ENCODE data around the gene SVOP. TPM values are rescaled to one million over a fixed set of nuclear protein-coding genes. Genes with fewer than 3 reads are reported as not detected.
"Not testable (repeated sequence)": the region's sequence is repeated elsewhere in the genome, so short reads cannot be mapped to it uniquely, and the experiment has no call there.

The SVOP gene
- total and polyA plus RNA-seq, 2 of the 4 experiments (the other 2 are of a cell fraction): not detected

DNA sequence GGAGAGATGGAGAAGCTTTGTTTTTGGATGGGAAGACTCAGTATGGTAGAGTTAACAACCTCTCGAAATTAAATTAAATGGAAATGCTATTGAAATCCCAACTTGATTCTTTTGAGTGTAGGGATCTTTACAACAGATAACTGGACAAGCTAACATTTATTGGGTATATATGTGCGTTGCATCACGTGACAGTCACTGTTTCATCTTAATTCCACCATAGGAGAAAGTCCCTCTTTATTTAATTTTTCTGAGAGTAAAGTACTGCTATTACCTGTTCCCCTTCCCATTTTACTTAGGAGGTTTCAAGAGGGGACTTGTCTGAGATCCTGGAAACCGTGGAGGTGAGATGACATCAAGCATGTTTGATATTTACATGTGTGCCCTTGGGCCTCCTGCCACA is 152.1 kb downstream of the SVOP start:
- Histone ChIP-seq H3K9me1 (ENCODE audit: insufficient read depth, low read length) (0 out of 2 replicates have a peak, but pooled peaks cover 2% of the 10 kb centered on the region), H2AK9ac (replicated peaks; ENCODE audit: low read depth, low read length, poor library complexity) (no peak overlapping the region), H3K9ac (ENCODE audit: low read depth, low read length) (no peak overlapping the region), H3K4me1 (ENCODE audit: control insufficient read depth, insufficient read depth, low read length) (peaks cover 2% of the 10 kb centered on the region; the same call in 1 of the 2 replicates), H2BK120ac (ENCODE audit: low read depth, low read length) (no peak overlapping the region), H2AFZ (replicated peaks; ENCODE audit: low read length, poor library complexity) (no peak overlapping the region), H3K4me3 (ENCODE audit: insufficient read depth, low read depth, low read length) (no peak overlapping the region), H4K20me1 (ENCODE audit: insufficient read depth, low read length) (no peaks in the 10 kb centered on the region), H2AK5ac (ENCODE audit: low read depth, low read length) (no peak overlapping the region), H4K8ac (ENCODE audit: low read depth in 2 of 2, low read length in 2 of 2) (no peak overlapping the region), H3K27ac (ENCODE audit: insufficient read depth, low read length) (no peak overlapping the region), H4K5ac (ENCODE audit: low read depth, low read length) (no peak overlapping the region), H3K4me2 (ENCODE audit: low read depth, low read length) (no peak overlapping the region), H3K27me3 (ENCODE audit: control insufficient read depth, insufficient read depth, low read length) (no peaks in the 10 kb centered on the region), H2BK20ac (ENCODE audit: low read depth, low read length) (no peak overlapping the region), H3K14ac (replicated peaks; ENCODE audit: low read depth, low read length) (no peak overlapping the region), H3K36me3 (ENCODE audit: control insufficient read depth, insufficient read depth, low read length) (no peaks in the 10 kb centered on the region), H2BK5ac (ENCODE audit: low read depth, low read length, poor library complexity, severe bottlenecking) (no peak overlapping the region), H4K91ac (ENCODE audit: insufficient read depth, low read depth, low read length) (no peak overlapping the region), H3K9me3 (ENCODE audit: control insufficient read depth, insufficient read depth, low read length) (peaks cover 2% of the 10 kb centered on the region; the same call in 1 of the 2 replicates), H3K56ac (ENCODE audit: extremely low read depth, insufficient read depth, low read length) (no peak overlapping the region), H3K18ac (ENCODE audit: low read depth, low read length) (no peak overlapping the region), H2BK15ac (ENCODE audit: low read depth, low read length) (no peak overlapping the region), H3K4ac (ENCODE audit: low read depth, low read length) (no peak overlapping the region), H3K23ac (ENCODE audit: low read depth, low read length) (no peak overlapping the region), H3K79me1 (ENCODE audit: low read depth in 1 of 2, low read length in 2 of 2) (no peaks in the 10 kb centered on the region)
- intact Hi-C loops (cut with micrococcal nuclease): no loop called here
- ChIA-PET POLR2A (ENCODE audit: unreplicated experiment) (no interaction called here), CTCF (no interaction called here)
- in situ Hi-C loops (cut with MboI; ENCODE audit: low sequenced_read_pairs): no loop called here
- no TSS peak for BruUV-seq (replicated peaks)
- dilution Hi-C loops (cut with HindIII; ENCODE audit: low sequenced_read_pairs, unreplicated experiment): no loop called here
- ATAC-seq (ENCODE audit: low read depth) (no peak), DNase-seq (no peak)
- no CpG with 5 or more reads among the region's 4 CpGs for WGBS, 2 experiments (ENCODE audit: extremely low coverage in 2 of 2, insufficient read length in 1 of 2)
- TF ChIP-seq, protein P1, sequence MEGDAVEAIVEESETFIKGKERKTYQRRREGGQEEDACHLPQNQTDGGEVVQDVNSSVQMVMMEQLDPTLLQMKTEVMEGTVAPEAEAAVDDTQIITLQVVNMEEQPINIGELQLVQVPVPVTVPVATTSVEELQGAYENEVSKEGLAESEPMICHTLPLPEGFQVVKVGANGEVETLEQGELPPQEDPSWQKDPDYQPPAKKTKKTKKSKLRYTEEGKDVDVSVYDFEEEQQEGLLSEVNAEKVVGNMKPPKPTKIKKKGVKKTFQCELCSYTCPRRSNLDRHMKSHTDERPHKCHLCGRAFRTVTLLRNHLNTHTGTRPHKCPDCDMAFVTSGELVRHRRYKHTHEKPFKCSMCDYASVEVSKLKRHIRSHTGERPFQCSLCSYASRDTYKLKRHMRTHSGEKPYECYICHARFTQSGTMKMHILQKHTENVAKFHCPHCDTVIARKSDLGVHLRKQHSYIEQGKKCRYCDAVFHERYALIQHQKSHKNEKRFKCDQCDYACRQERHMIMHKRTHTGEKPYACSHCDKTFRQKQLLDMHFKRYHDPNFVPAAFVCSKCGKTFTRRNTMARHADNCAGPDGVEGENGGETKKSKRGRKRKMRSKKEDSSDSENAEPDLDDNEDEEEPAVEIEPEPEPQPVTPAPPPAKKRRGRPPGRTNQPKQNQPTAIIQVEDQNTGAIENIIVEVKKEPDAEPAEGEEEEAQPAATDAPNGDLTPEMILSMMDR (conservative IDR thresholded peaks at IDR 0.05; ENCODE audit: low read depth, low read length): no peak
- no peak for TF ChIP-seq POLR2A (IDR thresholded peaks at IDR 0.05; ENCODE audit: low read depth, low read length)
- TF ChIP-seq FOS (IDR thresholded peaks at IDR 0.05; ENCODE audit: low read depth, low read length): no peak
- no peak for TF ChIP-seq ELK1 (IDR thresholded peaks at IDR 0.05; ENCODE audit: borderline replicate concordance, low read depth, low read length)

DNA sequence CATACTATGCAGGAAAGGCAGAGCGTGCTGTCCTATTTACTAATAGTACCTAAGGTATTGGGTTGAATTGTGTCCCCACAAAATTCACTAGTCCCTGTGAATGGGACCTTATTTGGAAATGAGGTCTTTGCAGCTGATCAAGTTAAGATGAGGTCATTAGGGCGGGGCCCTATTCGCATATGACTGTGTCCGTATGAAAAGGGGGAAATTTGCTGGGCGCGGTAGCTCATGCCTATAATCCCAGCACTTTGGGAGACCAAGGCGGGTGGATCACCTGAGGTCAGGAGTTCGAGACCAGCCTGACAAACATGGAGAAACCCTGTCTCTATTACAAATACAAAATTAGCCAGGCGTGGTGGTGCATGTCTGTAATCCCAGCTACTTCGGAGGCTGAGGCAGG is 154.8 kb downstream of the SVOP start:
- H4K91ac ChIP-seq (ENCODE audit: insufficient read depth, low read depth, low read length); H2BK20ac ChIP-seq (ENCODE audit: low read depth, low read length); H3K4me3 ChIP-seq (ENCODE audit: insufficient read depth, low read depth, low read length); H3K14ac ChIP-seq (replicated peaks; ENCODE audit: low read depth, low read length); H3K9ac ChIP-seq (ENCODE audit: low read depth, low read length); H2BK15ac ChIP-seq (ENCODE audit: low read depth, low read length); H3K4ac ChIP-seq (ENCODE audit: low read depth, low read length); H3K56ac ChIP-seq (ENCODE audit: extremely low read depth, insufficient read depth, low read length); H2AK9ac ChIP-seq (replicated peaks; ENCODE audit: low read depth, low read length, poor library complexity); H4K5ac ChIP-seq (ENCODE audit: low read depth, low read length); H3K36me3 ChIP-seq (ENCODE audit: control insufficient read depth, insufficient read depth, low read length); DNase-seq; H3K27me3 ChIP-seq (ENCODE audit: control insufficient read depth, insufficient read depth, low read length); H3K27ac ChIP-seq (ENCODE audit: insufficient read depth, low read length); H3K4me2 ChIP-seq (ENCODE audit: low read depth, low read length); ATAC-seq (ENCODE audit: low read depth); H3K4me1 ChIP-seq (ENCODE audit: control insufficient read depth, insufficient read depth, low read length); CTCF ChIA-PET; POLR2A ChIA-PET (ENCODE audit: unreplicated experiment); H3K79me1 ChIP-seq (ENCODE audit: low read depth in 1 of 2, low read length in 2 of 2); H2BK5ac ChIP-seq (ENCODE audit: low read depth, low read length, poor library complexity, severe bottlenecking); in situ Hi-C loops (cut with MboI; ENCODE audit: low sequenced_read_pairs); H3K9me1 ChIP-seq (ENCODE audit: insufficient read depth, low read length); H2BK120ac ChIP-seq (ENCODE audit: low read depth, low read length); H3K23ac ChIP-seq (ENCODE audit: low read depth, low read length); H4K8ac ChIP-seq (ENCODE audit: low read depth in 2 of 2, low read length in 2 of 2); intact Hi-C loops (cut with micrococcal nuclease); BruUV-seq (replicated peaks); H4K20me1 ChIP-seq (ENCODE audit: insufficient read depth, low read length); H3K18ac ChIP-seq (ENCODE audit: low read depth, low read length); H2AK5ac ChIP-seq (ENCODE audit: low read depth, low read length); H2AFZ ChIP-seq (replicated peaks; ENCODE audit: low read length, poor library complexity); dilution Hi-C loops (cut with HindIII; ENCODE audit: low sequenced_read_pairs, unreplicated experiment); H3K9me3 ChIP-seq (ENCODE audit: control insufficient read depth, insufficient read depth, low read length): not testable (repeated sequence)
- WGBS, 2 experiments (ENCODE audit: extremely low coverage in 2 of 2, insufficient read length in 1 of 2): 89% methylated on average over 3 of the region's 10 CpGs; no CpG with 5 or more reads in 1 of the 2 experiments
